Measurements from ENCODE around the gene SYNJ2.

SYNJ2 gene

DNA sequence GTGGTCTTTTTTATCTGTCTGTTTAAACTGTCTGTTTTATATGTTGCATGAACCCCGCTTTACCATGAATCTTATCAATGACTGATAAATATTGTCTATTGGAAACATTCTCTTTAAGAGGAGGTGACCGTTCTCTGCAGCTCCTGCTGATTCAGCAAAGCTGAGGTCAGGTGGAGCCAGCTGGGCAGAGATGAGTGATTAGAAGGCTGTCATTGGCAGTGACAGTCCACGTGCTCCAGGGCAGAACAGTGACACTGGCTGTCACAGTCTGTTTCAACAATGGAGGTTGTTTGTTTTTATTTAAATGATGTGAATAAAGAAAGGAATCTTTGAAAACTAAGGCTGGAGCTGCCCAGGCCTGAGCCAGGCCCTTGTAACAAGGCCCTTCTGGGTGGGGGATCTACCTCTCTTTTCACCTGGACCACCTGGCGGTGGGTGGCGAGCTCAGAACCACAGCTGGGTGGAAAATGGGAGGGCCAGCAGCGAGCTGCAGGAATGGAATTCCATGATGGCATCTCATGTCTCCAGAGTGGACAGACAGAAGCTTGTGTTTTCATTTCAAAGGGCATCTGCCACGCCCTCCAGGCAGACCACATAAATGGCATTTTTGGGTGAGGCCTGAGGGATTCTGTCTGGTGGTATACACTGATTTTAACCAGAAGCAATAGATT is 12.6 kb downstream of the SYNJ2 start:
- no peaks in the 10 kb centered on the region for H3K27me3 ChIP-seq (replicated peaks; ENCODE audit: control insufficient read depth, insufficient read depth, low read length)
- H3K36me3 ChIP-seq (ENCODE audit: control insufficient read depth, insufficient read depth, low read length): no peaks in the 10 kb centered on the region
- no peak for DNase-seq (ENCODE audit: extremely low read depth, insufficient read length)
- no peak for TF ChIP-seq CTCF (IDR thresholded peaks at IDR 0.05; ENCODE audit: insufficient read depth, low read length, poor library complexity, severe bottlenecking)
- H3K4me3 ChIP-seq (replicated peaks; ENCODE audit: low read depth, low read length): no peak overlapping the region

DNA sequence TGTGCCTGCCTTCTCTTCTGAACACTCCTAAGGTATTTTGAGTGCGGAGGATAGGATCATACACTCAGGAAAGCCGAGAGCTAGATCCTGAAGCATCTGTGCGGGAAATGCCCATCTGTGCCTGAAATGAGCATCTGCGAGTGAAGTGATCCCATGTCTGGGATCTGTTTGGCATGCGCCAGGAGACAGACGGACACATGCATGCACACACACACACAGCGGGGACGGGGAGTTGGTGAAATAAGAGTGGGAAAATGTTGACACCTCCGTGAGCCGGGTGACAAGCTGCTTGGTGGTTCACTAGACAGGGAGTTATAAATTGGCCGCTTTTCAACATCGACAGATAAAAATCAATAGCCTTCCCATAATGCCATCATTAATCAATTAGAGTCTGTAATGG is 13.8 kb downstream of the SYNJ2 start:
- H3K4me3 ChIP-seq (replicated peaks; ENCODE audit: low read depth, low read length): no peak overlapping the region
- no peak for TF ChIP-seq CTCF (IDR thresholded peaks at IDR 0.05; ENCODE audit: insufficient read depth, low read length, poor library complexity, severe bottlenecking)
- H3K36me3 ChIP-seq (ENCODE audit: control insufficient read depth, insufficient read depth, low read length): no peaks in the 10 kb centered on the region
- no peaks in the 10 kb centered on the region for H3K27me3 ChIP-seq (replicated peaks; ENCODE audit: control insufficient read depth, insufficient read depth, low read length)
- DNase-seq (ENCODE audit: extremely low read depth, insufficient read length): no peak

GRCh38 chr6:157996201-157996712 is 14.6 kb downstream of the SYNJ2 start:
- Histone ChIP-seq H3K4me3 (replicated peaks; ENCODE audit: low read depth, low read length) (no peak overlapping the region), H3K27me3 (replicated peaks; ENCODE audit: control insufficient read depth, insufficient read depth, low read length) (no peaks in the 10 kb centered on the region), H3K36me3 (ENCODE audit: control insufficient read depth, insufficient read depth, low read length) (no peaks in the 10 kb centered on the region)
- TF ChIP-seq CTCF (IDR thresholded peaks at IDR 0.05; ENCODE audit: insufficient read depth, low read length, poor library complexity, severe bottlenecking): no peak
- no peak for DNase-seq (ENCODE audit: extremely low read depth, insufficient read length)

- Histone ChIP-seq H3K36me3 (ENCODE audit: control insufficient read depth, insufficient read depth, low read length) (no peaks in the 10 kb centered on the region), H3K27me3 (replicated peaks; ENCODE audit: control insufficient read depth, insufficient read depth, low read length) (no peaks in the 10 kb centered on the region), H3K4me3 (replicated peaks; ENCODE audit: low read depth, low read length) (no peak overlapping the region)
- no peak for TF ChIP-seq CTCF (IDR thresholded peaks at IDR 0.05; ENCODE audit: insufficient read depth, low read length, poor library complexity, severe bottlenecking)
- DNase-seq (ENCODE audit: extremely low read depth, insufficient read length): no peak
Measured at GRCh38 chr6:157996918-157997702, 15.4 kb downstream of the SYNJ2 start.

GRCh38 chr6:157997893-157998608 is 16.4 kb downstream of the SYNJ2 start:
- DNase-seq (ENCODE audit: extremely low read depth, insufficient read length): no peak
- H3K27me3 ChIP-seq (replicated peaks; ENCODE audit: control insufficient read depth, insufficient read depth, low read length): no peaks in the 10 kb centered on the region
- no peaks in the 10 kb centered on the region for H3K36me3 ChIP-seq (ENCODE audit: control insufficient read depth, insufficient read depth, low read length)
- no peak overlapping the region for H3K4me3 ChIP-seq (replicated peaks; ENCODE audit: low read depth, low read length)
- no peak for TF ChIP-seq CTCF (IDR thresholded peaks at IDR 0.05; ENCODE audit: insufficient read depth, low read length, poor library complexity, severe bottlenecking)

Measured in GM06990 (cell line).